ENCODE results near the gene OR2W3. TPM values are rescaled to one million over a fixed set of nuclear protein-coding genes. Genes with fewer than 3 reads are reported as not detected.

OR2W3 gene
- total RNA-seq, 4 donors from 2014 or later, result 1.5 to 1.8 TPM; not detected in 2

DNA sequence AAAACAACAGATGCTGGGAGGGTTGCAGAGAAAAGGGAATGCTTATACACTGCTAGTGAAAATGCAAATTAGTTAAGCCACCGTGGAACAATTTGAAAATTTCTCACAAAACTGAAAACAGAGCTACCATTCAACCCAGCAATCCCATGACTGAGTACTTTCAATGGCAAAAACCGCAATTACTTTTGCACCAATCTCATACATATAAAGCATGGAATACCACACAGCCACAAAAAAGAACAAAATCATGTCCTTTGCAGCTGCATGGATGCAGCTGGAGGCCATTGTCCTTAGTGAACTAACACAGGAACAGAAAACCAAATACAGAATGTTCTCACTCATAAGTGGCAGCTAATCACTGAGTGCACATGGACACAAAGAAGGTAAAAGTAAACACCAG is 18.4 kb downstream of the OR2W3 start:
- Histone ChIP-seq H3K9me3 (no peaks in the 10 kb centered on the region), H3K27me3 (no peaks in the 10 kb centered on the region), H3K27ac (no peak overlapping the region), H3K4me1 (no peaks in the 10 kb centered on the region), H3K36me3 (no peaks in the 10 kb centered on the region), H3K4me3 (no peak overlapping the region)
- 77 to 88% methylated on average over 2 of the region's 2 CpGs for WGBS, 2 donors
- DNase-seq, result no peak
- TF ChIP-seq, protein P1, sequence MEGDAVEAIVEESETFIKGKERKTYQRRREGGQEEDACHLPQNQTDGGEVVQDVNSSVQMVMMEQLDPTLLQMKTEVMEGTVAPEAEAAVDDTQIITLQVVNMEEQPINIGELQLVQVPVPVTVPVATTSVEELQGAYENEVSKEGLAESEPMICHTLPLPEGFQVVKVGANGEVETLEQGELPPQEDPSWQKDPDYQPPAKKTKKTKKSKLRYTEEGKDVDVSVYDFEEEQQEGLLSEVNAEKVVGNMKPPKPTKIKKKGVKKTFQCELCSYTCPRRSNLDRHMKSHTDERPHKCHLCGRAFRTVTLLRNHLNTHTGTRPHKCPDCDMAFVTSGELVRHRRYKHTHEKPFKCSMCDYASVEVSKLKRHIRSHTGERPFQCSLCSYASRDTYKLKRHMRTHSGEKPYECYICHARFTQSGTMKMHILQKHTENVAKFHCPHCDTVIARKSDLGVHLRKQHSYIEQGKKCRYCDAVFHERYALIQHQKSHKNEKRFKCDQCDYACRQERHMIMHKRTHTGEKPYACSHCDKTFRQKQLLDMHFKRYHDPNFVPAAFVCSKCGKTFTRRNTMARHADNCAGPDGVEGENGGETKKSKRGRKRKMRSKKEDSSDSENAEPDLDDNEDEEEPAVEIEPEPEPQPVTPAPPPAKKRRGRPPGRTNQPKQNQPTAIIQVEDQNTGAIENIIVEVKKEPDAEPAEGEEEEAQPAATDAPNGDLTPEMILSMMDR (IDR thresholded peaks at IDR 0.05), result no peak
- TF ChIP-seq POLR2A (IDR thresholded peaks at IDR 0.05), result no peak
- intact Hi-C loops (cut with DNase I), result no loop called here

DNA sequence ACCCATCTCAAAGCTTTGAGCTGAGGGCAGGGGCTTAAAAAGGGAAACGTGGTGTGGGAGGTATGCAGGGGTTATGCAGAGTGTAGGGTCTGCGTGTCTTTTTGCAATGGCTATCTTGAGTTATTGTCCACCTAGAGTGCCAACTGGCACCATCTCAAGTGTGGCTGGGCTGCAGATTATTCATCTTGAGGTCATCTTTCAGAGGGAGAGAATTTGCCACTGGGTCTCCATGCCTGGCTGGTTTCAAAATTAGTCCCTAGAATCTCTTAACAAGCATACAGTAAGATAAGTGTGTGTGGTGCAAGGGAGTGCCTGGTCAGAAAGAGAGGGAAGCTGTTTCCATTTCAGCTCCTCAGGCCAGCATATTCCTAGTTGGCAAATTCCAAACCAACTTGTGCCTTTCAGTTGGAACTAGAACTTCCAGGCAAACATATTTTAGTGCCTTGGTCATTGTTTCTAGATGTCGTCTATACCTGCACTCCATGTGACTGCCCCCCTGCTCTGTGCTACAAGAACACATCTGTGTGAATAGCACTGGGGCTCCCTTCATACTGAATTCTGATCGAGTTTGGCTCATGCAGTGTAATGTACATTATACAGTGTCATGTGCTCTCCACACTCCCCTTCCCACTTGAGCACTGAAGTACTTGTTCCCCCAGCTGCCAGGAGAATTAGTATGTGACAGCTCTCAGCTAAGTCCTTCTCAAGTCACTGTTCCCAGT is 19.7 kb downstream of the OR2W3 start:
- WGBS, 2 donors, result 43 to 63% methylated on average over 4 of the region's 4 CpGs
- no peaks in the 10 kb centered on the region for H3K9me3 ChIP-seq
- TF ChIP-seq, protein P1 (IDR thresholded peaks at IDR 0.05), result no peak
- no peak for TF ChIP-seq POLR2A (IDR thresholded peaks at IDR 0.05)
- DNase-seq, result no peak
- no peak overlapping the region for H3K27ac ChIP-seq
- no peaks in the 10 kb centered on the region for H3K27me3 ChIP-seq
- H3K4me1 ChIP-seq, result no peaks in the 10 kb centered on the region
- intact Hi-C loops (cut with DNase I), result no loop called here
- no peaks in the 10 kb centered on the region for H3K36me3 ChIP-seq
- no peak overlapping the region for H3K4me3 ChIP-seq

DNA sequence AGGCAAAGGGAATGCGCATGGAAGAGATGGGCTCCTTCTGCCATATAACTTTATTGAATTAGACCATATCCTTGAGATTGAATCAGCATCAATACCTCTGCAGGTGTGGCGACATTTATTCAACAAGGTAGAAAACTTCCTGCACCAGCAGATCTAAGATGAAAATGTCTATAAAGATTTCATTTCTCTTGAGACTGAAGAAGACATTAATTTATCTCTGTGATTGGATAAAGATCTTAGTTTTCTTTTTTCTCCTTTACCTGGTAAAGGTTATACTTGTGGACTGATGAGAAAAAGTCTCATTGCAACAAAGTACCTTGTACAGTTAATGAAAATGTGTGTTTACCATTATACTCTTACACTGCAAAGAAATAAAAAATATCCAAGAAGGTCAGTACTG is 24.6 kb downstream of the OR2W3 start, which contains the start of gene OR2T8:
TSS of gene OR2T8 (plus strand) at position 301 of the 400 bp plus-strand sequence. CDS start 766 bp downstream, outside the sequence.
- 47 to 69% methylated on average over 2 of the region's 2 CpGs for WGBS, 2 donors
- H3K27me3 ChIP-seq, result no peaks in the 10 kb centered on the region
- intact Hi-C loops (cut with DNase I), result no loop called here

DNA sequence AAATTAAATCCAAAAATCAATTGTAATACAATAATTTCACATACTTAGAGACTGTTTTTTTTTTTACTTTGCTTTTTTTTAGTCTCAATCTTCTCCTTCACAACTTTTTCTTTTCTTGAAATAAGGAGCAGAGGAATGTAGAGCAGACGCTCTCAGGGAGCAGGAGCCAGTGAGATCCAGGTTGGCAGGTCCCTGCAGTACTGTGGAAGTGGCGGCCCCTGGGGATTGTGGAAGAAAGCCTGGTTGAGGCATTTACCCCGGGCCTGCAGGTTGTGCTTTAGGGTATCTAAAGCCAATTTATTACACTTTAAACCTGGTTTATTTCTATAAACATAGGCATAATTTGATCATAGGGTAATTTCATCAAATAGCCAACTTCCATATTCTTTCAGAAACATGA is 28.6 kb downstream of the OR2W3 start:
- TF ChIP-seq, protein P1 (IDR thresholded peaks at IDR 0.05), result no peak
- TF ChIP-seq POLR2A (IDR thresholded peaks at IDR 0.05), result no peak
- Histone ChIP-seq H3K4me3 (no peak overlapping the region), H3K9me3 (no peaks in the 10 kb centered on the region), H3K27ac (no peak overlapping the region), H3K4me1 (no peaks in the 10 kb centered on the region), H3K36me3 (no peaks in the 10 kb centered on the region), H3K27me3 (no peaks in the 10 kb centered on the region)
- DNase-seq, result no peak
- 67 to 79% methylated on average over 3 of the region's 3 CpGs for WGBS, 2 donors
- intact Hi-C loops (cut with DNase I), result no loop called here

More for the DNA sequence above, 24.6 kb downstream of the OR2W3 start, which contains the start of gene OR2T8:
- DNase-seq, result no peak
- H3K27ac ChIP-seq, result no peak within 1 kb of the TSS
- TF ChIP-seq, protein P1 (IDR thresholded peaks at IDR 0.05), result no peak
- no peak for TF ChIP-seq POLR2A (IDR thresholded peaks at IDR 0.05)
- no peak within 1 kb of the TSS for H3K4me3 ChIP-seq
- no peaks in the 10 kb centered on the region for H3K9me3 ChIP-seq
- no peaks in the 10 kb centered on the region for H3K4me1 ChIP-seq
- H3K36me3 ChIP-seq, result no peaks in the 10 kb centered on the region

DNA sequence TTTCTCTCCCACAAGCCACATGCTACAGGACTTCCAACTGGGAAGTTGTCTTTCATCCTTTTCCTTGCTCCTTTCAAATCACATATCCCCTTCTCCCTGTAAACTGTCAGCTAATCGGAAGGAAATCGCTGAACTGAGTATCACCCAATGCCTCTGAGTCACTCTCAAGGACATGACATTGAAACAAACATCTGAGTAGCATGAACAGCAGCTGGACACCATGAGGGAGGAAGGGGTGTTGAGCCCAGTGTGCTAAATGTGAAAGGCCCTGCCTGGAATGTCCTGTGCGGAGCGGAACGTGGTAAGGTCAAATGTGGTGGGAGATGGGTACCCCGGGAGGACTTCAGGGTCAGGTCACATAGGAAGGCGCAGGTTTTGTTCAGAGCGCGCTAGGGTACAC is 29.5 kb downstream of the OR2W3 start, which contains the start of gene OR2AJ1:
TSS of gene OR2AJ1 (plus strand) at position 22 of the 400 bp plus-strand sequence. CDS start 8,880 bp downstream, outside the sequence.
- no peaks in the 10 kb centered on the region for H3K36me3 ChIP-seq
- whole genome bisulfite sequencing, 2 donors, result 84 to 91% methylated on average over 6 to 9 of the region's 9 CpGs
- H3K27me3 ChIP-seq, result no peaks in the 10 kb centered on the region
- no peak for DNase-seq
- no peaks in the 10 kb centered on the region for H3K9me3 ChIP-seq
- no peaks in the 10 kb centered on the region for H3K4me1 ChIP-seq
- intact Hi-C loops (cut with DNase I), result no loop called here
- no peak within 1 kb of the TSS for H3K4me3 ChIP-seq
- no peak for TF ChIP-seq POLR2A (IDR thresholded peaks at IDR 0.05)
- H3K27ac ChIP-seq, result no peak within 1 kb of the TSS

Data from esophagus squamous epithelium (tissue), 5 donors.